NCI-H2171 (cell line): ENCODE results near the gene FHIT.
"Not testable (repeated sequence)": the region's sequence is repeated elsewhere in the genome, so short reads cannot be mapped to it uniquely, and the experiment has no call there.

Experiments used
- DNase-seq: peaks from one replicate; lab custom pipeline; 2025; lab: John Stamatoyannopoulos, UW

FHIT gene

DNA sequence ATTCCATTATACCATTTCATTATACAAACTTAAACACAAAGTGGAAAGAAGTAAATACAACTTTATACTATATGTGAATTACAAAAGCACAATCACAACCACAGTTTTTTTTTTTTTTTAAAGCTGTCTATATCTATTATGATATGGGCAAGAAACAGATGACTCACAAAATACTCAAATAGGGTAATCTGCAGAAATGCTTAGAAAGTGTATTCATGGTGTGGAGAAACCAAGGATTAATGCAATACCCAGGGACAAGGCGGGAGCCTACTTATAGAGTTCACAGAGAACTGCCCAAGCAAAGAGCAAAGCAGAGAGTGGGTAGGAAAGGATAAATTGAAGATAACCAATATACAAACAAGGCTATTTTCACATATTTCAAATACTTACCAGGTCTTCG is 332.0 kb downstream of the FHIT start:
- no peak for DNase-seq

DNA sequence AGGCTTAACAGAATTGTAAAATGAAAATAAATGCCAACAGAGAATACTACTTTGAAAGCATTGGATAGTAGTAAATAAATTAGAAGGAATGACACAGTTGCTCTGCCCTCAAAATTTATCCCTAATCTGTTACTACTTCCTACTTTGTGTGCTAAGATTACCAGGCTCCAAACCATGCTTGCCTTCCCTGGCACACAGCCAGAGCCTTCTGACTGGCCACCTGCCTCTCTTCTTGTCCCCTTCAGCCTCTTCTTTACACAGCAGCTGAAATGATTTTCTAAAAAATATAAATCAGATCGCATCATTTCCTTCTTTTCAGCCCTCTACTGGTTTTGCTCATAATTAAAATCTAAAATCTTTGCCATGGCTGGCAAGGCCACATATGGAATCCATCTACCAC is 334.1 kb downstream of the FHIT start:
- peak; percentile 8 for DNase-seq

DNA sequence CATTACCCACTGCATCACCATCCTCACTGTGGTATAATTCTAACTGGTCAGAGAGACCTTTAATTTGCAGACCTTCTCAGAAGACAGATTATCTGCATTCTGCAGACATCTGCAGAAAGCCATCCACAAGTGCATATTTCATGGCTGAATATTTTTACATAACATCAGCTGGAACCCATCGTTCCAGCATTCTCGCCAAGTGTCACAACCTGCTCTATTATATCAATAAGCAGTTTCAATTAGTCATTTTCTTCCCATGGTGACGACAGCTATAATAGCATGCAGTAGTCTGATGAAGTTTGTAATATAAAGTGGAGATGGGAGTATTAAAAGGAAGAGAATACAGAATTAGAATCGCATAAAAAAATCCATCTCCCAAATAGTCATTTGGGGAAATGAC is 334.7 kb downstream of the FHIT start:
- DNase-seq, result no peak

DNA sequence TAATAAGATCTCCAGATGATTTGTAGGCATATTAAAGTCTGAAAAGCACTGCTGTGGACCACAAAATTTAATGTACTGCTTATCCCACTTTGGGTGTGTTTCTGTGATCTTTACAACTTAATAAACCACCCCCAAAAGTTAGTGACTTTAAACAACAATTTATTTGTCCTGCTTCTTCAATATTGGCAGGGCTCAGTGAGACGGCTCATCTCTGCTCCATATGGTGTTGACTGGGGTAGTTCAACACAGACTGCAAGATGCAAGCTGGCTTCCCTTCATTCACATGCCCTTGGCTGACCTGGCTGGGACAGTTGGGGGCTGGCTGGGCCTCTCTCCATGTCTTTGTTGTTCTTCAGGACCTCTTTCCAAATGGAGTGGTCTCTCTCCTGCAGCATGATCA is 337.8 kb downstream of the FHIT start:
- DNase-seq, result no peak

DNA sequence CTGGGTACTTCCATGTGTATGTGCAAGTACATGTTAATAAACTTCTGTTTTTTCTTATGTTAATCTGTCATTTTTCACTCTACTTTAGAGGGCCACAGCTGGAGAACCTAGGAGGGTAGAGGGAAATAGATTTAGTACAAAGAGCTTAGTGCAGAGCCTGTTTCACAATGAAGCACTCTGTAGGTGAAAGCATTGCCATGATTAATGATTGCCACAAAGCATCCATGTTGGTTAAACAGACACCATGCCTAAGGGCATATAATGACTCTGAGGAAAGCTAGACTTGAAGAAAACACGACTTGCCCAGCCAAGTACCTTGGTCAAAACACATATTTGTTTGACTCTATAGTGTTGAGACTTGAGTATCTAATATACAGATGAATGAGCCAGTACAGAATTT is 338.4 kb downstream of the FHIT start:
- DNase-seq, result no peak

DNA sequence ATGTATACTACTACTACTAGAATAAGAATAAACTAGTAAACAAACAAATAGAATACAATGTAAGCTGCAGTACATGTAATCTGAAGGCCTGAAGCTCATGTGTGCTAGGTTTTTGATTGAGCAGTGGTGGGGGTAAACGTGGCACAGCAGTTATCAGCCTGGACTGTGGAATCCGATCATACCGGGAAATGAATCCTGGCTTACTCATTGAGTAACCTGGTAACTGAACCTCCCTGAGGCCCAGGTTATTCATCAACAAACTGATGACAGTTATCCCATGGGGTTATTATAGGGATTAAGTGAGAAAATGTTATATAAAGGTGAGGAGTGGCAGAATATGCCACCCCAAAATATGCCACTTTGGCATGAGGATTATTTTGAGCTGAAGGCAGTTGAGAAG is 339.1 kb downstream of the FHIT start:
- DNase-seq, result no peak

DNA sequence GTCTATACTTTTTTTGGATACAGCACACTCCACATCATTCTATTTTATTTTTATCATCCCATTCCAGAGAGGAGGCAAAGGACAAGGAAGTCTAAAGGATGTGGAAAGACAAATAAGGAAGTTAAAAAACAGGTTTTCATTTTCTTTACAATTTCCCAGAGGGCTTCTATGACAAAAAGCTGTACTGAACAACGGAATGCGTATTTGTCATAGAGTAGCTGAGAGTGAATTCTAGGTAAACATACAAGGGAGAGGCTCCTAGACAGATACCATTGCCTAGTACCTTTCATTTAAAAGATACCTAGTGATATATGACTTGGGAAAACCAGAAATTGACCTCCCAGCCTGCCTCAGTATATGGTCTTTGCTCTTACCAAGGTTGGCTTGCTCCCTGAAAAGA is 341.7 kb downstream of the FHIT start:
- DNase-seq, result no peak

DNA sequence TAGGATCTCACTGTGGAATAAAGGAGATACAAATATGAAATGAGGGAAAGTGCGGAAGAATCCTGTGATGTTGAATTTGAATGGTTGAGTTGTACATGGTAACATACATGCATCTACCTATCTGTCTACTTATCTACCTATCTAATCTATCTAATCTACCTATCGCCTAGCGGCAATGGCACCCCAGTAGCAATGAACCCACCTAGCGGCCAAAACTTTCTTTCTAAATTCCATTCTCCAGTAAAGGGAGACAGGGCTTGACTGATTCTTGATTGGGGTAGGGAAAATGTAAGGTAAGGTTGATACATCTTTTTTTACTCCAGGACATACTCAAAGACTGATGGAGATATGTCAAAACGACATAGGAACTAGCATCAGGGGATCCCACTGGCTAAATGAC is 345.0 kb downstream of the FHIT start:
- no peak for DNase-seq

DNA sequence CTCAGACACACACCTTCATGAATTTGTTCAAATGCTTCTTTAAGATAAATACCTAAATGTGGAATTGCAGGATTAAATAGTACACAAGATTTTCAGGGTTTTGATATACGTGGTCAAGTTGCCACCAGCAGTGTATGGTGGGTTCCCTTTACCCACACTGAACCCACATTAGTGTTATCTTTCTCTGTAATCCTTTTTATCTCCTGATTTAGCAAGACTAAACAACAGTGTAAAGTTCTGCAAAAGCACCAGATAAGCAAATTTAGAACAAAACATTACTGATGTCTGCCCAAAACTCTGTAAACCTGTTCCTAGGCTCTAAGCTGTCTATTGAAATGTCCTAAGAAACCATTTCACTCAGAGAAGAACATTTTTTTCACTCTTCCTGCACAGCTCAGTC is 352.9 kb downstream of the FHIT start:
- DNase-seq, result no peak

DNA sequence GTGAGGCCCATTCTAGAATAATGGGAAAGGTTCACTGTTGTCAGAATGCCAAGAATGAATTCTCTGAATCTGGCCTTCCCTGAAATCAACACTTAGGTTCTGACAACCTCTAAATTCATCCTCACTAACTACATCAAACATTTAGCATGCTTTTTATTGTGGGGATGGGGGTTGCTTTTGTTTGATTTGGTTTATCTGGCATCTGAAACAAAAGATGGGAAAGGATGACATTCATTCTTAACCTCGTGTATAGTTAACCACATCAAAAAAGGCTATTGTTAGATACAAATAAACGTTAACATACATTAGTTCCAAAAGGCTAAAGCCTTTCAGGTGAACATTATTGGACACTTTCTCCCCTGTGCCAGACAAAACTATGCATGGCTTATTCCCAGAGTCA is 357.3 kb downstream of the FHIT start:
- no peak for DNase-seq

DNA sequence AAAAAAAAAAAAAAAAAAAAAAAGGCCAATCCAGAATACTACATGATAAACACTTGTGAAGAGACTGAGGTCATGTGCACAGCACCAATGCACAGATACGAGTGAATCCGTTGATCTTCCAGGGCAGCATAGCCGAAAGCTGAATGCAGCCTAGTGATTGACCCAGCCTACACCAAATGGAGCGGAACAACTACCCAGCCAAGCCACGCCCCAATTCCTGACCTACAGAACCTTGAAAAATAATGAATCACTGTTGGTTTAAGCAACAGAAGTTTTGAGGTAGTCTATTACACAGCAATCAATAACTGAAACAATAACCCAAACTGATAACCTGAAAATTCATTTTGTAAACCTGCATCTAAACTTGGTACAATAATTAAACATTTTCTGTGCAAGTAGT is 361.0 kb downstream of the FHIT start:
- DNase-seq, result no peak

DNA sequence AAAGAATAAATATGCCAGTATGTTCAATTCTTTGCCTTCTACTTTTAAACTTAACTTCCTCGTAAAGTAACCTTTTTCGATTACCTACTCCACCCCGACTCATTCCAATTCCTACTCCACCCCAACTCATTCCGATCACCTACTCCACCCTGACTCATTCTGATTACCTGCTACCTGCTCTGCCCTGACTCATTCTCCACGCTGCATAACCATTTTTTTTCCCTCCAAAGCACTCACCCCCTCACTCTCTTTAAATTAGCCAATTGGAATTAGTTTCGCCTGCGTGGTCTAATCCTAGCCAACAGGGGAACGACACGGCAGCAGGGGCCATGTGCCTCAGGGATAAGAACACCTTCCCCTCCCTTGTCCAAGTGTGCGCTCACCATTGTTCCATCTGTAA is 362.3 kb downstream of the FHIT start:
- not testable (repeated sequence) for DNase-seq

DNA sequence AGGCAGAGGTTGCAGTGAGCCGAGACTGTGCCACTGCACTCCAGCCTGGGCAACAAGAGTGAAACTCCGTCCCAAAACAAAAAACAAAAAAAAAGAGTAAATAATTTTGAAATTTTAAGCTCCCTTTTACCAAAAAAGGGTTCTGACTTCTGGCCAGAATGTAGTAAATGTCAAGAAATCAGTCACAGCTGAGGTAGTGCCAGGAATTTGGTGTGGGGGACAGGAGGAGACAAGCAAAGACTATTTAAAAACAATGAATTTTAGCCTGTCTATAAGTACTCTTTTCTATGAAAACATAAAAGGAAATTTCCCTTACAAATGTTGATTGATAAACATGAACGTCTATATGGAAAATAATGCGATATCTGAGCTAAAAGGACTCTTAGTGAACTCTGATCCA is 363.7 kb downstream of the FHIT start:
- DNase-seq, result no peak

DNA sequence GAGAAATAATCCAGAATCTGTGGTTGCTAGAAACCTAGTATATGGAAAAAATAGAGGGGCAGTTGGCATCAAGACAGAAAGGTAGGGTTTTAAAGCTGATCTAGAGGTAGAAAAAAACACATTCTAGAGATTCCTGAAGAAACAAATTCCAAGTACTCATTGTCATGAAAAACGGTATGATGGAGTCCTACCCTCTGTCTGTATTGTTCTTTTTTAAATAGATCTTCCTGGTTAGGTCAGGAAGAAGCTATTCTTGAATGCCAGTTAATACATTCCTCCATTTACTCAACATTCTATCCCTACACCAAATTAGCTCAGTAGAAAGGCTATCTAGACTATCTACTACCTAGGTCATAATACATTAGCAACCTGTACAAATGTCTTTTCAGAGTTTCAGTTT is 364.7 kb downstream of the FHIT start:
- no peak for DNase-seq

DNA sequence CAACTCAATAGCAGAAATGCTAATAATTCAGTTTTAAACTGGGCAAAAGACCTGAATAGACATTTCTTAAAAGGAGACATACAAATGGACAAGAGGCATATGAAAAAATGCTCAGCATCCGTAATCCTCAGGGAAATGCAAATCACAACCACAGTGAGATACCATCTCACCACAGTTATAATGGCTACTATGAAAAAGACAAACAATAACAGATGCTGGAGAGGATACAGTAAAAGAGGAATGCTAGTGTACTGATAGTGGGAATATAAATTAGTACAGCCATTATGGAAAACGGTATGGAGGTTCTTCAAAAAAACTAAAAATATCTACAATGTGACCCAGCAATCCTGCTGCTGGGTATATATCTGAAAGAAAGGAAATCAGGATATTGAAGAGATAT is 367.2 kb downstream of the FHIT start:
- DNase-seq, result no peak

DNA sequence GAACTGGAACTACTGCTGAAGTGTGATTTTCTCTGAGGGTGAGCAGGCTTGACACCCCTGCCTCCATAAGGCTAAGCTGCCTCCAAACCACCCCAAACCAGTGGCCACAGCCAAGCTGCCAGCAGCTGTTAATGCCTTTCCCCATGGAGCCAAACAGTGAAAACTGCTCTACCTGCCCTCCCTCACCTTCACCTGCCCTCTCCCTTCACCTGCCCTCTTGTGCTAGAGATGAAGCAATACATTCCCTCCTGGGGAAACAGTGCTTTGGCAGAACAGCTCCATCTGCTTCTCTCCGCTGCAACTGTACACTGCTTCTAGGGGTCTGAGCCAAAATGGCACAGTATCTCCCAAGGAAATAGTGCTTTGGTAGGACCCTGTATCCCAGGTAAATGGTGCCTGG is 374.1 kb downstream of the FHIT start:
- DNase-seq, result peak; percentile 52

DNA sequence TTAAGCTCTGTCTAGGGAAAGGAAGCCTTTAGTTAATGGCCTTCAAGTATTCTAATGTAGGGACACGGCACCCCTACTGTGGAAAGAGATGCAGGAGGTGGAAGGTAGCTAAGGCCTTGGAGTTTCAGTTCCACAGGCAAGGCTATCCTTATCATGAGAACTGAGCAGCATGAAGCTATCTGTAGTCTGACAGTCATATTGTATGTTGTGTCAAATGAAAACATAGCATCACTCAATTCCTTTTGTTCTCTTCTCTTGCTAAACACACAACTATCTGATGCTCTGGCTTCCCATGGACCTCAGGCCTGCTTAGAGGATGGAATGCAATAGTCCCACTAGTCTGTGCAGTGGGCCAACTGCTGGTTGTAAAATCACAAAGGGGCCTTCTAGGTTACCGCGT is 380.9 kb downstream of the FHIT start:
- DNase-seq, result no peak

DNA sequence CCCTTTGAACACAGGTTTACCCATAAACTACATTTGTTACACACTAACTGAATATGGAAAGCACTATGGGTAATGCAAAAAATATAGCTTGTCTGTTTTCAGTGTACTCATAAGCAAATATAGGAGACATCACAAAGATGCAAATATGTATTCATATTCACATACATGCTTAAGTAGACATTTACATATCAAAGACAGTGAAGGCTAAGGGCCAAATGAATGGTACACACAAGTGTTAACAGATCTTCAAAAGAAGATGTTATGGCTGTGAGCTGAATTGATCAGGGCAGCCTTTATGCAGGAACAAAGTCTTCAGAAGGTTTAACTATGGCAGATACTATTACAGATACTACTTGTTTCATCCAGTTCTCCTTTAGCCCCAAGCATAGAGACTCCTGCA is 384.1 kb downstream of the FHIT start:
- no peak for DNase-seq

DNA sequence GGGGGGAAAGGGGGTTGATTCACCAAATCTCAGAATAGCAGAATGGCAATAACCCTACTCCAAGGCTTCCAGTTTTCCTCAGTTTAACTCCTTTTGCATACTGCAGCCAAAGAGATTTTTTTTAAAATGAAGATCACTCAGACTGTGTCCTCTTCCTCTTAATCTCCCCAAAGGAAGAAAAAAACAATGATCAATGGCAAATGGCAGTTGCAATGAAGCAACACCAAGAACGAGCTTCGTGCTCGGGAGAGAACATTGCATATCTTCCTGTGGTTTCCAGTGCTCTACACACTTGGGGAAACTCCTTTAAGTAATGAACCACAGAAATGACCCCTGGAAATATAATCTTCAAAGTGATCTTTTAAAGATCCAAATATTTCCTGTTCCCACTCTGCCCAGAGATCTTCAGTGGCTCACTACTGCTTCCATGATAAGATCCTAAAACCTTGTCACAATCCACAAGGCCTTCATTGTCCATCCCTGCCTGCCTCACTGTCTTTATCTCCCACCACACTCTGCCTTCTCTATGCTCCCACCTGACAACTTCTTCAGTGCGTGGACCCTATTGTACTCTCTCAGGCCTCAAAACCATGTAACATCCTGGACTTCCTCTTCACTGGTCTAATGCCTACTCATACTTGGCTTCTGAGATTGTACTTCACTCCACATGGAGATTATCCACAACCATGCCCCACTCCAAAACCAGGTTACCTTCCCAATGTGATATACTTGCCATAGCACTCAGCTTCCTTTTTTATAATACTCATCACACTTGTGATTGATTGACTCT is 394.8 kb downstream of the FHIT start:
- no peak for DNase-seq

DNA sequence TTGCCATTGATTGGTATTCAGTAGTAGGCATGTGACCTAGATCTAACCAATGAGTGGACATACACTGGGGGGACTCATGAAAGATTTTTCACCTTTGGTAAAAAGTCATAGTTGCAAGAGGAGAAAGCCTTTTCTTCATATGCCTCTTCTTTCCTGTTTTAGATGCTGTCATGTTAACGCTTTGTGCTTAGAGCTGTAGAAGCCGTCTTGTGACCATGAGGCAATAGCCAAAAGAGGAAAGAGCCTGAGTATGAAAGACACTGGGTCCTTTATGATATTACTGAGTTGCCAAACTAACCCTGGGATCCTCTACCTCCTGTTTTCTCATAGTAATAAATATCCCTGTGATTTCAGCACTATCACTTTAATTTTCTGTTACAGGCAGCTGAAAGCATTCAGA is 396.0 kb downstream of the FHIT start:
- DNase-seq, result no peak

DNA sequence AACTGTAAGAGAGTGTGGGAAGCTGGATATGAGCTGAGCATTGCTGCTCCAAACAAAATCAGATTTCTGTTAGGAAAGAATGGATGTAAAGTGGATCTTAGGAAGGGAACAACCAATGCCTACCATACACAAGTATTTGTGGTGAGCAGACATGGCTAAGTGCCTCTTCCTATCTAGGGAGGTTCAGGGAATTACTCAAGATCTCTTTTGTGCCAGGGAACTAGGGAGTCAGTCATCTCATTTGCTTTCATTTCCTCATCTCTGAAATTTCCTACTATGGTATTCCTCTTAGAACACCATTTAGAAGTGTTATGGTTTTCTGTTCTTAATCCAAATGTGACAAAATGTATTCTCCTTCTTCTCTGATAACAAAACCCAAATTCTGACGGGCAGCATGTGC is 396.5 kb downstream of the FHIT start:
- no peak for DNase-seq

DNA sequence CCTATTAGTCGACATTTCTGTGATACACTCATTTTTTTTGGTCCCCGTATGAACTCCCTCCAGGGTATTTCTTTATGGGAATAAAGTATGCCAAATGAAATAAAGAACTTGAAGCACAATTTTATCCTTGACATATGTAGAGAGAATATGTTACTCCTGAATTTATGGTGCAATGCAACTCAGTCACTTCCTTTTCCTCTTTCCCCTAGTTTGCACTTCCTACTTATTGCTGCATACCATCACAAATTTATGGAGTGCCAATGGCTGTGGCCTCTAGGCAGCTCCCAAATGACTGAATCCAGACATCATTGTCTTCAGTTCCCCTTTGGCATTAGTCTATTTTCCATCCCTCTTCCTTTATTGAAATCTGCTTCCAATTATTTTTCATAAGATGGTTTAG is 403.5 kb downstream of the FHIT start:
- DNase-seq, result no peak

DNA sequence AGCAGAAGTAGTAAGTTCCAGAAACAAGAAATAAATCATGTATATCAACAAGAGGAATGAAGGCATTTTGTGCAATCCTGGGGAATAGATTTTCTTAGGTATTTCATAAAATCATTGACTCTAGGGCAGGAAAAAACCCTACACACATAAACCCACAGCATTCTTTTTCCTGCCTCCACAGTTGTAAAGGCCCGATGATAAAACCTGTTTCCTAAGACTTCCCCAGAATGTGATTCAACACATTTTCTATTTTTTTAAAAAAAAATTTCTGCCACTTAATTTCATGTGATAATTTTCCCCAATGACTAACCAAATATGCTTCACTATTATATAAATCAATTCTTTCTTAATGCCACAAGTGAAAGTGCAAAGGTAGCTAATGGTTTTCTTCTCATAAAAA is 407.0 kb downstream of the FHIT start:
- DNase-seq, result no peak

DNA sequence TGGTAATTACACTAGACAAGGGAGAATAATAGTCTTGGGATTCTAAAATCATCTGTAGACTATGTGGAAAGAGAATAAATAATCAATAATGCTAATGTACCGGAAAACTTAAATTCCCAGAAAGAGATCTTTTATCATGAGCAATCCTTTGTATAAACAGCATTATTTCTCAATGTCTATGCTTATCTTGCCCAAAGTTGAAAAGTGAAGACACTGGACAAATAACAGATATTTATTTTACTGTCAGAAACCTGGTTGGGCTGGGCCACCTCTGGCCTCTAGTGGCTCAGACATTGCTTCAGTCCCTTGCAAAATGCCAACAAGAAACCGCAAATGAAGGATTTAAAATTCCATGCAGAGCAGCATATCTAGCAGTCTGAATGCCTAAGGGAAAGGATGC is 409.9 kb downstream of the FHIT start:
- no peak for DNase-seq

DNA sequence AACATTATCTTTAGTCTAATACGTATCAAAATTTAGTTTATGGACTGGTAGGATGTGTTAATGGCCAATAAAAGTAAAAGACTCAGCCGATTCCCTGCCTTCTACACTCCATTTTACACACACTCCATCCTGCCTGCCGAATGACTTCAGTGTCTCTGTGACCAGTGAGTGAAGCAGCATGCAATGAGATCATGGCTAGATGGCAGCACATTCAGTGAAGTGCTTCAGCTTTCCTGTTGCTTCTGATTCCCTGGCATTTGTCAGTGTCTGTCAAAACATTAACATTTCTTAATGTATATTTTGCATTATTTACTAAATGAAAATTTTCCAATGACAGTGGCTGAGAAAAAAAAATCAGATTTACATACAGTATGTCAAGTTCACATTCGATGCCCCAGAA is 412.0 kb downstream of the FHIT start:
- no peak for DNase-seq
